CD4-positive, alpha-beta T cell (primary cell): ENCODE measurements around the gene TREH. TPM values are rescaled to one million over a fixed set of nuclear protein-coding genes. Genes with fewer than 3 reads are reported as not detected.

Experiments used
- ATAC-seq: fragments of 200-7000 bp; cut with Tn5 transposase; one replicate; pipeline ENCODE4 v1.10.0; 2022; ENCODE audit warnings: mild to moderate bottlenecking; ENCODE audit not compliant: poor library complexity
- CTCF ChIA-PET: fragments of 350-600 bp; sonication (Branson Sonifier 250); formaldehyde crosslinking; loops from one replicate; lab custom pipeline; 2021; ENCODE audit warnings: antibody characterized with exemption, inconsistent platforms; lab: Charles Lee
- POLR2A ChIA-PET: fragments of 350-600 bp; sonication (Branson Sonifier 250); formaldehyde crosslinking; loops from one replicate; lab custom pipeline; 2021; ENCODE audit warnings: antibody characterized with exemption, inconsistent platforms; lab: Charles Lee
- DNase-seq, 14 experiments: peaks; one replicate each; pipeline ENCODE4 v3.0.0-alpha.2; 2013 to 2020; ENCODE audit warnings: mixed read lengths in 2 of 14
- H3K27ac ChIP-seq, 2 donors: one replicate each; pipeline versions ENCODE4 v1.5.1 to v1.7.0; 2013; ENCODE audit warnings: low read length in 2 of 2, low read depth in 1 of 2, mild to moderate bottlenecking in 1 of 2
- H3K27me3 ChIP-seq, 2 experiments: 1 replicate in 1 of 2; 2 replicates in 1 of 2; pipeline versions ENCODE4 v1.6.1 to v1.7.0; 2013; ENCODE audit warnings: low read length in 2 of 2, control low read depth in 1 of 2, mild to moderate bottlenecking in 1 of 2, moderate library complexity in 1 of 2; ENCODE audit not compliant: insufficient read depth in 2 of 2, control insufficient read depth in 1 of 2
- H3K36me3 ChIP-seq: one replicate; pipeline ENCODE4 v1.6.1; 2013; ENCODE audit warnings: low read length, control low read depth; ENCODE audit not compliant: insufficient read depth
- H3K4me1 ChIP-seq: one replicate; pipeline ENCODE4 v1.6.1; 2013; ENCODE audit warnings: low read length, control low read depth; ENCODE audit not compliant: insufficient read depth
- H3K4me3 ChIP-seq: one replicate; pipeline ENCODE4 v1.5.1; 2013; ENCODE audit warnings: mild to moderate bottlenecking, low read length, moderate library complexity
- H3K9me3 ChIP-seq, 2 experiments: 1 replicate in 1 of 2; 2 replicates in 1 of 2; pipeline versions ENCODE4 v1.6.1 to v1.7.0; 2013; ENCODE audit warnings: low read length in 2 of 2, mild to moderate bottlenecking in 2 of 2, control low read depth in 1 of 2, moderate library complexity in 1 of 2; ENCODE audit not compliant: control insufficient read depth in 1 of 2, insufficient read depth in 1 of 2
- H3K27ac Mint-ChIP-seq: one replicate; pipeline ENCODE4 v1.8.0; 2020; ENCODE audit warnings: mixed read lengths
- H3K27me3 Mint-ChIP-seq: one replicate; pipeline ENCODE4 v1.8.0; 2021; ENCODE audit warnings: mixed read lengths
- H3K36me3 Mint-ChIP-seq: one replicate; pipeline ENCODE4 v1.8.0; 2021; ENCODE audit warnings: low read depth, mixed read lengths
- H3K4me1 Mint-ChIP-seq: one replicate; pipeline ENCODE4 v1.8.0; 2021; ENCODE audit warnings: low read depth, mixed read lengths
- H3K4me3 Mint-ChIP-seq: one replicate; pipeline ENCODE4 v1.8.0; 2020; ENCODE audit warnings: mild to moderate bottlenecking, mixed read lengths
- H3K9me3 Mint-ChIP-seq: one replicate; pipeline ENCODE4 v1.8.0; 2020; ENCODE audit warnings: mixed read lengths
- CTCF ChIP-seq: fragments of 200-600 bp; IDR thresholded peaks from one replicate; pipeline ENCODE4 v1.8.0; 2022; ENCODE audit warnings: antibody characterized with exemption, mild to moderate bottlenecking
- intact Hi-C, 2 experiments: fragments of 100-400 bp; cut with DNase I in 1 of 2; cut with micrococcal nuclease in 1 of 2; formaldehyde crosslinking; loops; one replicate each; pipeline versions ENCODE4 v1.15.1 to v1.9.0; 2023 to 2025; cut with DNase I, micrococcal nuclease
- total RNA-seq, 174 experiments: library from RNA in 2 of 174; stranded (reverse) in 2 of 174; gene quantifications; one replicate each; pipeline ENCODE4 v1.2.3 and lab custom pipeline; 2021 to 2026

The TREH gene
- total RNA-seq, 2 experiments from 2014 or later = not detected

- peaks cover 12% of the 10 kb centered on the region for H3K4me1 Mint-ChIP-seq
Measured at GRCh38 chr11:118655486-118656190, 23.8 kb downstream of the TREH start.

GRCh38 chr11:118653684-118654390 lies 25.6 kb downstream of the TREH start:
- H3K36me3 Mint-ChIP-seq = no peaks in the 10 kb centered on the region
- no peaks in the 10 kb centered on the region for H3K9me3 Mint-ChIP-seq
- DNase-seq (peak in 1 of 14 experiments; percentile 6), ATAC-seq (no peak)
- CTCF ChIA-PET = no interaction called here
- H3K27ac Mint-ChIP-seq = no peak overlapping the region
- H3K27me3 Mint-ChIP-seq = no peaks in the 10 kb centered on the region
- TF ChIP-seq CTCF = no peak
- peaks cover 12% of the 10 kb centered on the region for H3K4me1 Mint-ChIP-seq
- Histone ChIP-seq H3K9me3 (no peaks in the 10 kb centered on the region), H3K4me3 (no peak overlapping the region), H3K36me3 (no peaks in the 10 kb centered on the region), H3K27me3 (no peaks in the 10 kb centered on the region), H3K4me1 (peaks cover 6% of the 10 kb centered on the region), H3K27ac (no peak overlapping the region)
- intact Hi-C loops = no loop called here
- no peak overlapping the region for H3K4me3 Mint-ChIP-seq
- POLR2A ChIA-PET = no interaction called here

More at GRCh38 chr11:118655486-118656190, 23.8 kb downstream of the TREH start:
- Histone ChIP-seq H3K4me1 (peaks cover 17% of the 10 kb centered on the region), H3K9me3 (no peaks in the 10 kb centered on the region), H3K27me3 (no peaks in the 10 kb centered on the region), H3K36me3 (no peaks in the 10 kb centered on the region), H3K27ac (no peak overlapping the region), H3K4me3 (no peak overlapping the region)
- Mint-ChIP-seq H3K9me3 (no peaks in the 10 kb centered on the region), H3K27me3 (no peaks in the 10 kb centered on the region), H3K36me3 (no peaks in the 10 kb centered on the region), H3K27ac (no peak overlapping the region), H3K4me3 (no peak overlapping the region)
- CTCF ChIA-PET = no interaction called here
- DNase-seq = peak in 1 of 14 experiments; percentile 4
- intact Hi-C loops = loop anchor here in 1 of 2 experiments (5.0 kb wide), 3 partner anchors 58 to 508 kb away; partner anchors contain the start of gene UPK2
- TF ChIP-seq CTCF = no peak
- POLR2A ChIA-PET = interaction anchor here (0.5 kb wide), 1 partner anchor 52 kb away, joined by 3 read pairs; no protein-coding TSS in a partner anchor
- no peak for ATAC-seq

GRCh38 chr11:118652681-118653181 lies 26.7 kb downstream of the TREH start:
- Mint-ChIP-seq H3K9me3 (no peaks in the 10 kb centered on the region), H3K27ac (no peak overlapping the region), H3K36me3 (no peaks in the 10 kb centered on the region), H3K27me3 (no peaks in the 10 kb centered on the region), H3K4me3 (no peak overlapping the region), H3K4me1 (peaks cover 12% of the 10 kb centered on the region)
- ATAC-seq = no peak
- no peaks in the 10 kb centered on the region for H3K36me3 ChIP-seq
- POLR2A ChIA-PET = no interaction called here
- TF ChIP-seq CTCF = no peak
- H3K4me1 ChIP-seq = peaks cover 6% of the 10 kb centered on the region
- no peaks in the 10 kb centered on the region for H3K27me3 ChIP-seq
- H3K27ac ChIP-seq = no peak overlapping the region
- intact Hi-C loops = no loop called here
- DNase-seq = peak in 1 of 14 experiments; percentile 6
- H3K4me3 ChIP-seq = no peak overlapping the region
- CTCF ChIA-PET = no interaction called here
- no peaks in the 10 kb centered on the region for H3K9me3 ChIP-seq
